RWPE2 (cell line): ENCODE data around the gene UBR4.
"Not testable (repeated sequence)": the region's sequence is repeated elsewhere in the genome, so short reads cannot be mapped to it uniquely, and the experiment has no call there.

Experiments
- ATAC-seq: fragments of 200-7000 bp; cut with Tn5 transposase; 3 replicates; pipeline ENCODE4 v1.9.1; 2021; ENCODE audit warnings: low read depth
- DNase-seq: peaks from one replicate; pipeline ENCODE4 v3.0.0-alpha.2; 2020; ENCODE audit warnings: low spot score
- H3K27ac ChIP-seq: fragments of 450-650 bp; 2 replicates; pipeline ENCODE4 v1.5.1; 2017; ENCODE audit warnings: mild to moderate bottlenecking; ENCODE audit not compliant: poor library complexity, severe bottlenecking
- H3K27me3 ChIP-seq: fragments of 250-450 bp; sonication (Bioruptor Pico); 2 replicates; pipeline ENCODE4 v1.5.1; 2021; ENCODE audit warnings: mild to moderate bottlenecking, moderate library complexity; ENCODE audit not compliant: insufficient read depth, poor library complexity, severe bottlenecking
- H3K36me3 ChIP-seq: fragments of 250-450 bp; sonication (Bioruptor Pico); 2 replicates; pipeline ENCODE4 v1.5.1; 2020; ENCODE audit warnings: low read depth, mild to moderate bottlenecking, moderate library complexity
- H3K4me1 ChIP-seq: fragments of 250-450 bp; sonication (Bioruptor Pico); 2 replicates; pipeline ENCODE4 v1.5.1; 2021; ENCODE audit warnings: mild to moderate bottlenecking, moderate library complexity; ENCODE audit not compliant: insufficient read depth, poor library complexity, severe bottlenecking
- H3K4me3 ChIP-seq: fragments of 250-450 bp; sonication (Bioruptor Pico); 2 replicates; pipeline ENCODE4 v1.5.1; 2021; ENCODE audit warnings: mild to moderate bottlenecking, moderate library complexity; ENCODE audit not compliant: severe bottlenecking
- H3K9me3 ChIP-seq: fragments of 250-450 bp; sonication (Bioruptor Pico); 2 replicates; pipeline ENCODE4 v1.5.1; 2021; ENCODE audit warnings: mild to moderate bottlenecking, moderate library complexity; ENCODE audit not compliant: severe bottlenecking
- TF ChIP-seq, protein P1 (sequence below): fragments of 450-650 bp; IDR thresholded peaks from one replicate; pipeline ENCODE4 v1.5.1; 2017; ENCODE audit warnings: mild to moderate bottlenecking, moderate library complexity; ENCODE audit not compliant: poor library complexity, severe bottlenecking

The UBR4 gene

DNA sequence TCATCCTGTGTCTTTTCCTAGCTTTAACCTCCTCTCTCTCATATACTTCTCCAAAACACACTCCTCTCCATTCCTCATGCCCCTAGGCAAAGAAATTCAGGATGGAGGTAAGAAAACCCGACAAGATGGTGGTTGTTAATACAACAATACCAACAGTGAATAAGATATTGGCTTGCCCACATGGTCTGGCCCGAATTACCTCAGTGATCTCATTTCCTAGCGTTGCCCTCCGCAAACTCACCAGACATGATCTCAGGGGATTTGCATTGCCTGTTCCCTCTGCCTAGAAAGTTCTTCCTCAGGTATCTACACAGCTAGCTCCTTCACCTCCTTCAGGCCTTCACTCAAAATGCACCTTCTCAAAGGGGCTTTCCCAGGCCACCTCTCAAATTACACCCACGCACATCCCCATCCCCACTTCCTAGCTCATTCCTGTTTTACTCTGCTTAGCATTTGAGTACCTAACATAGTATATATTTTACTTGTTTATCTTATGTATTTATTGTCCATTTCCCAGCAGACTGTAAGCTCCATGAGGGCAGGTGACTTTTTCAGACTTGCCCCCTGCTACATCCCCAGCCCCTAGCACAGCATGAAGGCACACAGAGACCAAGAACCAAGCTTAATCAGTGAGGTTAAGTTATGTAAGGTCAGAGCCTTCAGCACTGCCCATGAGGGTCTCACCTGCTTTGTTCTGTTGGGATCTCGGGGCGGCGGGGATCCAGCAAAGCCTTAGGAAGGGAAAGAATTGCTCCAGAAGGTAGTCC is 10.2 kb upstream of the UBR4 start:
- no peak for DNase-seq
- H3K27ac ChIP-seq = no peak overlapping the region
- H3K36me3 ChIP-seq = peaks cover 95% of the 10 kb centered on the region
- no peaks in the 10 kb centered on the region for H3K4me1 ChIP-seq
- H3K27me3 ChIP-seq = no peaks in the 10 kb centered on the region
- ATAC-seq = no peak
- no peak overlapping the region for H3K4me3 ChIP-seq
- TF ChIP-seq, protein P1, sequence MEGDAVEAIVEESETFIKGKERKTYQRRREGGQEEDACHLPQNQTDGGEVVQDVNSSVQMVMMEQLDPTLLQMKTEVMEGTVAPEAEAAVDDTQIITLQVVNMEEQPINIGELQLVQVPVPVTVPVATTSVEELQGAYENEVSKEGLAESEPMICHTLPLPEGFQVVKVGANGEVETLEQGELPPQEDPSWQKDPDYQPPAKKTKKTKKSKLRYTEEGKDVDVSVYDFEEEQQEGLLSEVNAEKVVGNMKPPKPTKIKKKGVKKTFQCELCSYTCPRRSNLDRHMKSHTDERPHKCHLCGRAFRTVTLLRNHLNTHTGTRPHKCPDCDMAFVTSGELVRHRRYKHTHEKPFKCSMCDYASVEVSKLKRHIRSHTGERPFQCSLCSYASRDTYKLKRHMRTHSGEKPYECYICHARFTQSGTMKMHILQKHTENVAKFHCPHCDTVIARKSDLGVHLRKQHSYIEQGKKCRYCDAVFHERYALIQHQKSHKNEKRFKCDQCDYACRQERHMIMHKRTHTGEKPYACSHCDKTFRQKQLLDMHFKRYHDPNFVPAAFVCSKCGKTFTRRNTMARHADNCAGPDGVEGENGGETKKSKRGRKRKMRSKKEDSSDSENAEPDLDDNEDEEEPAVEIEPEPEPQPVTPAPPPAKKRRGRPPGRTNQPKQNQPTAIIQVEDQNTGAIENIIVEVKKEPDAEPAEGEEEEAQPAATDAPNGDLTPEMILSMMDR = no peak
- H3K9me3 ChIP-seq = no peaks in the 10 kb centered on the region

GRCh38 chr1:19219451-19219850 is 9.4 kb upstream of the UBR4 start:
- Histone ChIP-seq H3K9me3 (no peaks in the 10 kb centered on the region), H3K27ac (no peak overlapping the region), H3K36me3 (peaks cover 91% of the 10 kb centered on the region), H3K27me3 (no peaks in the 10 kb centered on the region), H3K4me3 (no peak overlapping the region), H3K4me1 (no peaks in the 10 kb centered on the region)
- ATAC-seq (no peak), DNase-seq (no peak)
- TF ChIP-seq, protein P1 = no peak

DNA sequence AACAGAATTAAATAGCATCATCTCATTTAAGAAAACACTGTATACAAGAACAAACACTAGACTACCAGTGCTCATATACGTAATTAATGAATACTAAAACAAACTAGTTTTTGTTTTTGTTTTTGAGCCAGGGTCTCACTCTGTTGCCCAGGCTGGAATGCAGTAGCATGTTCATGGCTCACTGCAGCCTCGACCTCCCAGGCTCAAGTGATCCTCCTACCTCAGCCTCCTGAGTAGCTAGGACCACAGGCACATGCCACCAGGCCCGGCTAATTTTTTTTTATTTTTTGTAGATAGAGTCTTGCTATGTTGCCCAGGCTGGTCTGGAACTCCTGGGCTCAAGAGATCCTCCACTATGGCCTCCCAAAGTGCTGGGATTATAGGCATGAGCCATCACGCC is 6.5 kb upstream of the UBR4 start:
- not testable (repeated sequence) for H3K27ac ChIP-seq, DNase-seq, ATAC-seq, H3K9me3 ChIP-seq, H3K4me3 ChIP-seq, H3K27me3 ChIP-seq, H3K4me1 ChIP-seq
- H3K36me3 ChIP-seq = peaks cover 91% of the 10 kb centered on the region

DNA sequence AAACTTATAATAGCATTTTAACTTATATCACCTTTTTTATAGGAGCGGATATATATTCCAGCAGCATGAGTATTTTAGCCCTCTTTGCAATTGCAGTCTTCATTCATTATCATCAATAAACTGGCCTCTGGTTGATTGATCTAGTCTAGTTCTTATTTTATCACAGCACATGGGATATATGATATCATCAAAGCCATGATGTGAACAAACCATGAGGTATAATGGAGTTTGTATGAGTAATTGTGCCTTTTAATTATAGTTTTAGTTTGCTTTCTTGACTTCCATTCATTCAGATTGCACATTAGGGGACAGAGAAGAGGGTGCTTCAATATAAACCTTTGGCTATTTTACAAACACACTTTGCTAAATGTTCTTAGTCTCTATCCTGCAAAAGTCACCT is 3.5 kb upstream of the UBR4 start:
- no peak overlapping the region for H3K4me3 ChIP-seq
- DNase-seq = no peak
- ATAC-seq = no peak
- no peak overlapping the region for H3K27ac ChIP-seq
- peaks cover 15% of the 10 kb centered on the region for H3K4me1 ChIP-seq
- H3K27me3 ChIP-seq = no peaks in the 10 kb centered on the region
- TF ChIP-seq, protein P1 = no peak
- H3K9me3 ChIP-seq = no peaks in the 10 kb centered on the region
- peaks cover 67% of the 10 kb centered on the region for H3K36me3 ChIP-seq

GRCh38 chr1:19212167-19212566 is 2.1 kb upstream of the UBR4 start:
- no peak for DNase-seq
- H3K4me1 ChIP-seq = peaks cover 18% of the 10 kb centered on the region
- H3K27me3 ChIP-seq = no peaks in the 10 kb centered on the region
- TF ChIP-seq, protein P1 = no peak
- no peak overlapping the region for H3K27ac ChIP-seq
- ATAC-seq = no peak
- H3K9me3 ChIP-seq = no peaks in the 10 kb centered on the region
- peaks cover 55% of the 10 kb centered on the region for H3K36me3 ChIP-seq
- no peak overlapping the region for H3K4me3 ChIP-seq
